IPS-NIHi11 (cell line): ENCODE results near the gene PRR15.

Source experiments
- DNase-seq: peaks from one replicate; pipeline ENCODE4 v3.0.0; 2012; ENCODE audit warnings: mixed read lengths, low spot score

PRR15 gene

GRCh38 chr7:29569648-29570047, 6.0 kb downstream of the PRR15 start:
- DNase-seq = peak; percentile 31

- no peak for DNase-seq
These were observed 8.9 kb downstream of the PRR15 start for GRCh38 chr7:29572558-29572957.

GRCh38 chr7:29573567-29573966, 9.9 kb downstream of the PRR15 start:
- no peak for DNase-seq

GRCh38 chr7:29574659-29575058, 11.0 kb downstream of the PRR15 start:
- DNase-seq = no peak

GRCh38 chr7:29587195-29587808, 23.7 kb downstream of the PRR15 start:
- no peak for DNase-seq

- no peak for DNase-seq
These were observed 24.6 kb downstream of the PRR15 start for GRCh38 chr7:29588212-29588611.

DNA sequence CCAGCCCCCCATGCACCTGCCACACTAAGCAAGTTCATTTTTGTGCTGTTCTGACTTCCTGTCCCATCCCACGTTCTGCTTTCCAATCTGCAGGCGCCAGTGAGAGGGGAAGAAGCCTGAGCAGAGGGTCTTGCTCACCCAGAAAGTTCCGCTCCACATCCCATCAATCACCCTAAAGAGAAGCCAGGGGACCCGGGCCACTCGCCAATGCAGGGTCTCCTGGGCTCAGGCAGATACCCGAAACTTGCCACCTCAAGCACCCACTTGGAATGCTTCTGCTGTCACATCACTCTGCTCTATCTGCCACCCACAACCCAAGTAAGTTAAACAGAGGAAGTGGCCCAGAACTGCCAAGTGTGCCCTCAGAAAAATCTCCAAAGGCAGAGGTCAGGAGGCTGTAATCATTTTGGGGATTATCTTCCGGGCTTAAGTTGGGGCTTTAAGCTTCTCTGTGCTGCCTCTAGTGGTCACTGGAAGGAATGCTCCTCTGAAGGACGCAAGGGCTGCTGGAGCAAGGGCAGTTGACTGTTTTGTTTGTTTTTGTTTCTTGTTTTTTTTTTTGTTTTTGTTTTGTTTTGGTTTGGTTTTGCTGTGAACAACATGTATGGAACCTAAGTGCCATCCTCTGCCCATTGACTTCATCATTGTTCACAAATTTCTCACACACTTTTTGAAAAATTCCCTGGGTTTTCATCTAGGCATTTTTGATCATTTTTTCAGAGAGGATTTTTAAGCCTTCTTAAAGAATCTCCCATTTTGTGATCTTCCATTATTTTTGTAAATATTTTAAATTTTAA, 25.5 kb downstream of the PRR15 start:
- DNase-seq = peak; percentile 83

GRCh38 chr7:29592866-29593265, 29.2 kb downstream of the PRR15 start:
- no peak for DNase-seq

GRCh38 chr7:29593459-29593858, 29.8 kb downstream of the PRR15 start:
- DNase-seq = no peak

GRCh38 chr7:29596593-29597178, 33.1 kb downstream of the PRR15 start:
- DNase-seq = no peak

DNA sequence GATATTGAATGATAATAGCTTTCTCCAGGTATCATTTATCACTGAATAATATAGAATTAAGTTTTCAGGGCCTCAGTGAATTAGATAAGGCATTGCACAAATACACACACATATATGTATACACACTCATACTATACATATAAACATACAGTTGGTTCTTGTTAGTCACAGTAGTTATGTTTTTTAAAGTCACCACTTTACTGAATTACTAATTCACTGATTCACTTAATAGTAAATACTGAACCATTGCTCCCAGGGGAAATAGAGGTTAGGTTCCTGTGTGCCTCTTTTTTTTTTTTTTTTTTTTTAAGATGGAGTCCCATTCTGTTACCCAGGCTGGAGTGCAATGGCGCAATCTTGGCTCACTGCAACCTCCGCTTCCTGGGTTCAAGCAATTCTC, 33.6 kb downstream of the PRR15 start:
- no peak for DNase-seq

DNA sequence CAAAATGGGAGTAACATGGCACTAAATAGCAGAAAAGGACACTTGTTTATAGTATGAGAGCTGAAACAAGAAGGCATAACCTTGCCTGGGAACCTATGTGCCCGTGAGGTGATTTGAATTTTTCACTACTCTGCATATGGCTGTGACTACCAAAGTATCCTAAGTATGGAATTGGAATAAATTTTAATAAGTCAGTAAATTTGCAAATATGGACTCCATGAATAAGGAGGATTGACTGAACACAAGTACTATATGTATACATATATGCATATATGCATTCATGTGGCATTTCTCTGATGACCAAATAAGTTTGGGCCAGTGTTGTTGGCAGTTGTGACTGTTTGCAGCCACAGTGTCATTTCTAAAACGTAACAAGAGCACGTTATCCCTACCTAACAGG, 34.5 kb downstream of the PRR15 start:
- no peak for DNase-seq

DNA sequence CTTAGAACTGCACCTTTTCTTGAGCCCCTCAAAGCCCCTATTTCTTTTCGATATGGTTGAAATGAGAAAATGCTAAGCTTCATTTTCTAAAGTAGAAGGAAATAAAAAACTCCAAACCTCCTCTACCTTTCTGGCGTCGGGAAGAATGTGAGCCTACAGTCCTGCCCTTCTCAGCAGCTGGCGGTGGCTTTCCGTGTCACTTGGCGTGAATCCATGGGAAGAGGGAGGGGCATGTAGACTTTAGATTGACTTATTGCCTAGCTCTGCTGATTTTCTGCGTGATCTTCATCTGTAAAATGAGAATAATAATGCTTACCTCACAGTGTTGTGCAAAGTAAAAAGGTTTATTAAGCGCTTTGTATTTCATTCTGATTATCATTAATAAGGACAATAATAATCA, 35.0 kb downstream of the PRR15 start:
- no peak for DNase-seq

DNA sequence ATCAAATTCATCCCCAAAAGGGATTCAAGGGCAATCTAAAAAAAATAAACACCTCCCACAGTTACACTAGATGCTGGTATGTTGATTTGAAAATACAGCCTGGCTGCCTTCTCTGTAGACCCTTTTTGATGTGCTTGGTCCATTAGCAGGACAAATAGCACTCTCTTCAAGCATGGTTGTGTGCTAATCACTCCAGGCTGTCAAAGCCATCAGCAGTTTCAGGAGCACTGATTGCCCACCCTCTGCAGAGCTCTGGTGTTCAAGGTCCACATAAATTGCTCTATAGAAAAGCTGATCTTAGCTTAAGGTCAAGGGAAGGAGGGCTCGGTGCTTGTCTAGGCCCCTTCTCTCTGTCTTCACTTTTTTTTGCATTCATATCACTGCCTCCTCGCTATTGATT, 35.4 kb downstream of the PRR15 start:
- DNase-seq = no peak

DNA sequence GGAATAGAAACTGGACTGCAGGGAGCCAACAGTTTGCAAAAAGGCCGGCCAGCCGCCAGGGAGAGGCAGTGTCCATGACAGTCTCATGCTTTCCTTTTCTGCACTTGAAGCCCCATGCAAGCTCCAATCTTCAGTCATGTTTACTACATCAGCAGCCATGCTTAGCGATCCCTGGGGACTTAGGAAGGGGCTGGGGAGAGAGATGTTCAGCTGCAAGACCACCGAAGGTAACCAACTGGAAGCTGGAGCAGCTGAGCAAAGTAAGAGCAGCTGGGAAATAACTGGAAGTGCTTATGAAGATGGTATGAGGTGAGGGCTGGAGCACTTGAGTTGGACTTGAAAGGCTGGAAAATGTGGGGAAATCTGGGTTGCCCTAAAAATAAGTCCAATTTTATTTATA, 37.0 kb downstream of the PRR15 start:
- DNase-seq = no peak

DNA sequence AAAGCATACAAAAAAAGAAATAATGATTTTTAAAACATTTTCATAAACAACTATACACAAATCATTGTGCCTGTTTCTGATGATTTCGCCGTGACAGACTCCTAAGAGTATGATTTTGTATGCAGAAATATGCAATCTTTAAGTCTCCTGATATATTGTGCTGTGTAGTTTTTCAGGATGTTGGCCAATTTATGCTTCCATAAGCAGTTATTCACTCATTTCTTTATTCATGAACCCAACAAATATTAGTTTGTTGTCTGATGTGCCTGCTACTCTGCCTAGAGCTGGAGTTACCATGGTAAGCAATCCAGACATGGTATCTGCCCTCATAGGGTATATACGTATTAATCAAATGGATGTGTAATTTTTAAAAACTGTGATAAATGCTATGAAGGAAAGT, 40.4 kb downstream of the PRR15 start:
- DNase-seq = no peak

DNA sequence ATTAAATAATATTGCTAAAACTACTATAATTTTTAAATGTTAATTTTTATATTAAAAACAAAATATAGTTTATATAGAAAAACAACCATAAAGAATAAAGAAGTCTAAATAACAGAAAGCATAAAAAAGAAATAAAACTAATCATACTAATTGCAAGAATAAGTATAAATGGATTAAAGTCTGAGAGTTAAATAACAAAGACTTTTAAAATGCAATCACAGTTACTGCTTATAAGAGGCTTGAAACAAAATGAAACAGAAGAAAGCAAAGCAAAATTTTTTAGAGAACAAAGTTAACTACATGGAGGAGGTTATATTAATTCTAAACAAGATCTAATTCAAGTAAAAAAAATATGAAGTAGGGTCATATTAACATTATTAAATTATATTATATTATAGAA, 41.1 kb downstream of the PRR15 start:
- no peak for DNase-seq

DNA sequence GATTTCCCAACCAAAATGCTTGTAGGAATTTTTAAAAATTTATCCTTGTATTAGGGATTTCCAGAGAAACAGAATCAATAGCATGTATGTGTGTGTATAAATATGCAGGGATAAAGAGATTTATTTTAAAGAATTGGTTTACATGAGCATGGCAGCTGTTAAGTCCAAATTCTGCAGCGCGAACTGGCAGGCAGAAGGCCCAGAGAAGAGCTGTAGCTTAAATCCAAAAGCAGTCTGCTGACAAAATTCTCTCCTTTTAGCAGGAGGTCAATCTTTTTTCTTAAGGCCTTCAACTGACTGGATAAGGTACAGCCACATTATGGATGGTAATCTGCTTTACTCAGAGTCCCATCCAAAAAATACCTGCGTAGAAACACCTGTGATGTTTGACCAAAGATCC, 42.0 kb downstream of the PRR15 start:
- DNase-seq = no peak

GRCh38 chr7:29606287-29606721, 42.7 kb downstream of the PRR15 start:
- no peak for DNase-seq

- no peak for DNase-seq
These were observed 43.2 kb downstream of the PRR15 start for GRCh38 chr7:29606830-29607229.

DNA sequence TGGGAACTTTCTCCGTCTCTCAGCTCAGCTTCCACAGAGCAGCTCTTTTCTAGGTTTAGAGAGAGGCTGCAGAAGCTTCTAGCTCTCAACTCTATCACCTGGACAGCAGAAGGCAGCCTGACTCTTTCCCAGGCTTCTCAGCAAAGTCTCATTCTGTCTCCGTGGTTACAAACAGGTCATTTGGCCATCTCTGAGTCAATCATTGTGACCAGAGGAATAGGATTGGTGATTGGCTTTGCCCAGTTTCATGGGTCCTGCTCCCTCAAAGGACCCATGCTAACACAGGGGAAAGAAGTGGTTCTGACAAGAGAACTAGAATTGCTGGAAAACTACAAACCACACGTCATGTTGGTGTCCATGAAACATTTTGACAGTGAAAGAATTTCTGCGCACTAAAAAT, 43.6 kb downstream of the PRR15 start:
- DNase-seq = no peak

DNA sequence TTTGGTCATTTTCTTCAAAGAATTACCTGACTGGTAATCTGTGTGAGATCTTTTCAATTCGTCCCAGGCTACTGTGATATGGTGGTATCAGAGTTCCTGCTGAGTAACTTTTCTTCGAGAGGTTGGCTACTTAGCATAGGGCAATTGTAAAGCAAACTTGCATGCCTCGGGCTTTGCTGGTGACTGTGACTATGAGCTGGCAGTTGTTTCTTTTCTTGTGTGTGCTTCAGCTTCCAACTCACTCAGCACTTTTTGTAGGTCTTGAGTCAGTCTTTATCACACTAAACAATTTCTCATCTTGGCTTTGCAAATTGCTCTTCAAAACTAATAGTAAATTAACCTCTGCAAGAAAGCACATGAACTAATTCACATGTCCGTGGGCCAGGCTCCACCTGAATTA, 44.3 kb downstream of the PRR15 start:
- peak; percentile 26 for DNase-seq
